ENCODE measurements around the gene TEX53. TPM values are rescaled to one million over a fixed set of nuclear protein-coding genes. Genes with fewer than 3 reads are reported as not detected.

Gene TEX53
- total and polyA plus RNA-seq, 2 experiments from 2014 or later: 0.44 TPM; not detected in 1

GRCh38 chr9:114688379-114688778 is 30.8 kb upstream of the TEX53 start:
- WGBS (ENCODE audit: low lambda C conversion rate, missing lambda C conversion rate): 97% methylated on average over 4 of the region's 4 CpGs
- no peak overlapping the region for H3K4me2 ChIP-seq
- H4K20me1 ChIP-seq (ENCODE audit: insufficient read depth, poor library complexity, severe bottlenecking): no peaks in the 10 kb centered on the region

GRCh38 chr9:114687034-114687433 is 29.4 kb upstream of the TEX53 start:
- DNase-seq (ENCODE audit: low spot score): no peak
- H3K27me3 ChIP-seq: no peaks in the 10 kb centered on the region
- H3K4me2 ChIP-seq: no peak overlapping the region
- H3K4me3 ChIP-seq: no peak overlapping the region
- H4K20me1 ChIP-seq (ENCODE audit: insufficient read depth, poor library complexity, severe bottlenecking): no peaks in the 10 kb centered on the region
- no peaks in the 10 kb centered on the region for H3K9me2 ChIP-seq (replicated peaks; ENCODE audit: insufficient read depth)
- TF ChIP-seq EZH2 (IDR thresholded peaks at IDR 0.05; ENCODE audit: borderline replicate concordance) (no peak), CTCF (IDR thresholded peaks at IDR 0.05; ENCODE audit: poor library complexity) (no peak), EZH2phosphoT487 (IDR thresholded peaks at IDR 0.05; ENCODE audit: low read depth, severe bottlenecking, unreplicated experiment) (no peak)
- no peaks in the 10 kb centered on the region for H3K4me1 ChIP-seq (ENCODE audit: insufficient read depth)
- H2AFZ ChIP-seq: no peak overlapping the region
- no peaks in the 10 kb centered on the region for H3K79me2 ChIP-seq
- no peaks in the 10 kb centered on the region for H3K9me3 ChIP-seq (ENCODE audit: low read depth)
- no peak overlapping the region for H3K27ac ChIP-seq
- H3K36me3 ChIP-seq (replicated peaks; ENCODE audit: insufficient read depth, low read depth): no peaks in the 10 kb centered on the region

More at GRCh38 chr9:114688379-114688778, 30.8 kb upstream of the TEX53 start:
- DNase-seq (ENCODE audit: low spot score): no peak
- no peak overlapping the region for H3K4me3 ChIP-seq
- no peaks in the 10 kb centered on the region for H3K4me1 ChIP-seq (ENCODE audit: insufficient read depth)
- H2AFZ ChIP-seq: no peak overlapping the region
- no peaks in the 10 kb centered on the region for H3K36me3 ChIP-seq (replicated peaks; ENCODE audit: insufficient read depth, low read depth)
- no peaks in the 10 kb centered on the region for H3K79me2 ChIP-seq
- H3K9me3 ChIP-seq (ENCODE audit: low read depth): no peaks in the 10 kb centered on the region
- no peak for TF ChIP-seq EZH2 (IDR thresholded peaks at IDR 0.05; ENCODE audit: borderline replicate concordance)
- no peaks in the 10 kb centered on the region for H3K27me3 ChIP-seq
- no peak overlapping the region for H3K27ac ChIP-seq
- no peaks in the 10 kb centered on the region for H3K9me2 ChIP-seq (replicated peaks; ENCODE audit: insufficient read depth)

GRCh38 chr9:114685951-114686350 is 28.3 kb upstream of the TEX53 start:
- H2AFZ ChIP-seq: no peak overlapping the region
- H3K36me3 ChIP-seq (replicated peaks; ENCODE audit: insufficient read depth, low read depth): no peaks in the 10 kb centered on the region
- H3K4me2 ChIP-seq: no peak overlapping the region
- H4K20me1 ChIP-seq (ENCODE audit: insufficient read depth, poor library complexity, severe bottlenecking): no peaks in the 10 kb centered on the region
- no peaks in the 10 kb centered on the region for H3K9me3 ChIP-seq (ENCODE audit: low read depth)
- H3K4me3 ChIP-seq: no peak overlapping the region
- H3K27ac ChIP-seq: no peak overlapping the region
- no peaks in the 10 kb centered on the region for H3K27me3 ChIP-seq
- H3K9me2 ChIP-seq (replicated peaks; ENCODE audit: insufficient read depth): no peaks in the 10 kb centered on the region
- H3K79me2 ChIP-seq: no peaks in the 10 kb centered on the region
- 88% methylated on average over 5 of the region's 5 CpGs for WGBS (ENCODE audit: low lambda C conversion rate, missing lambda C conversion rate)
- TF ChIP-seq EZH2phosphoT487 (IDR thresholded peaks at IDR 0.05; ENCODE audit: low read depth, severe bottlenecking, unreplicated experiment) (no peak), CTCF (IDR thresholded peaks at IDR 0.05; ENCODE audit: poor library complexity) (no peak), EZH2 (IDR thresholded peaks at IDR 0.05; ENCODE audit: borderline replicate concordance) (no peak)
- H3K4me1 ChIP-seq (ENCODE audit: insufficient read depth): no peaks in the 10 kb centered on the region
- DNase-seq (ENCODE audit: low spot score): no peak

GRCh38 chr9:114684036-114684435 is 26.4 kb upstream of the TEX53 start:
- no peaks in the 10 kb centered on the region for H4K20me1 ChIP-seq (ENCODE audit: insufficient read depth, poor library complexity, severe bottlenecking)
- no peaks in the 10 kb centered on the region for H3K79me2 ChIP-seq
- no peak overlapping the region for H2AFZ ChIP-seq
- H3K9me3 ChIP-seq (ENCODE audit: low read depth): no peaks in the 10 kb centered on the region
- H3K27me3 ChIP-seq: no peaks in the 10 kb centered on the region
- no peaks in the 10 kb centered on the region for H3K9me2 ChIP-seq (replicated peaks; ENCODE audit: insufficient read depth)
- WGBS (ENCODE audit: low lambda C conversion rate, missing lambda C conversion rate): 94% methylated on average over 6 of the region's 6 CpGs
- no peak for DNase-seq (ENCODE audit: low spot score)
- H3K4me3 ChIP-seq: no peak overlapping the region
- H3K4me1 ChIP-seq (ENCODE audit: insufficient read depth): no peaks in the 10 kb centered on the region
- no peak overlapping the region for H3K4me2 ChIP-seq
- H3K27ac ChIP-seq: no peak overlapping the region
- H3K36me3 ChIP-seq (replicated peaks; ENCODE audit: insufficient read depth, low read depth): no peaks in the 10 kb centered on the region
- TF ChIP-seq EZH2phosphoT487 (IDR thresholded peaks at IDR 0.05; ENCODE audit: low read depth, severe bottlenecking, unreplicated experiment) (no peak), EZH2 (IDR thresholded peaks at IDR 0.05; ENCODE audit: borderline replicate concordance) (no peak), CTCF (IDR thresholded peaks at IDR 0.05; ENCODE audit: poor library complexity) (no peak)
